Measurements from ENCODE around the gene LRP1-AS. TPM values are rescaled to one million over a fixed set of nuclear protein-coding genes. Genes with fewer than 3 reads are reported as not detected.

Gene LRP1-AS
- total RNA-seq, 2 experiments from 2014 or later = not detected

GRCh38 chr12:57170927-57171326 is 23.5 kb upstream of the LRP1-AS start:
- no peak for TF ChIP-seq CTCF (IDR thresholded peaks at IDR 0.05)
- Histone ChIP-seq H3K4me3 (ENCODE audit: low read length) (no peak overlapping the region), H3K9me3 (ENCODE audit: control insufficient read depth in 1 of 2, insufficient read depth in 1 of 2, low read length in 2 of 2) (no peaks in the 10 kb centered on the region), H3K27me3 (ENCODE audit: control insufficient read depth in 1 of 2, insufficient read depth in 2 of 2, low read length in 2 of 2) (no peaks in the 10 kb centered on the region), H3K4me1 (ENCODE audit: insufficient read depth, low read length) (no peaks in the 10 kb centered on the region), H3K27ac (ENCODE audit: low read depth in 1 of 2, low read length in 2 of 2) (no peak overlapping the region), H3K36me3 (ENCODE audit: insufficient read depth, low read length) (no peaks in the 10 kb centered on the region)
- Mint-ChIP-seq H3K9me3 (no peaks in the 10 kb centered on the region), H3K4me1 (ENCODE audit: low read depth) (no peaks in the 10 kb centered on the region), H3K27ac (no peak overlapping the region), H3K36me3 (ENCODE audit: low read depth) (no peaks in the 10 kb centered on the region), H3K27me3 (no peaks in the 10 kb centered on the region), H3K4me3 (no peak overlapping the region)
- ChIA-PET POLR2A (no interaction called here), CTCF (no interaction called here)
- DNase-seq (no peak), ATAC-seq (ENCODE audit: poor library complexity) (no peak)
- intact Hi-C loops (cut with DNase I, micrococcal nuclease) = no loop called here

- ChIA-PET CTCF (interaction anchor here (1.5 kb wide), 1 partner anchor 46 kb away, joined by 4 read pairs; no protein-coding TSS in a partner anchor), POLR2A (no interaction called here)
- H3K4me3 ChIP-seq (ENCODE audit: low read length) = no peak overlapping the region
- ATAC-seq (ENCODE audit: poor library complexity) (no peak), DNase-seq (no peak)
- no peak for TF ChIP-seq CTCF (IDR thresholded peaks at IDR 0.05)
- no peak overlapping the region for H3K27ac ChIP-seq (ENCODE audit: low read depth in 1 of 2, low read length in 2 of 2)
- intact Hi-C loops (cut with DNase I, micrococcal nuclease) = no loop called here
- Mint-ChIP-seq H3K27me3 (no peaks in the 10 kb centered on the region), H3K36me3 (ENCODE audit: low read depth) (no peaks in the 10 kb centered on the region), H3K4me1 (ENCODE audit: low read depth) (no peaks in the 10 kb centered on the region), H3K27ac (no peak overlapping the region), H3K9me3 (no peaks in the 10 kb centered on the region), H3K4me3 (no peak overlapping the region)
- H3K27me3 ChIP-seq (ENCODE audit: control insufficient read depth in 1 of 2, insufficient read depth in 2 of 2, low read length in 2 of 2) = no peaks in the 10 kb centered on the region
- H3K36me3 ChIP-seq (ENCODE audit: insufficient read depth, low read length) = no peaks in the 10 kb centered on the region
- H3K9me3 ChIP-seq (ENCODE audit: control insufficient read depth in 1 of 2, insufficient read depth in 1 of 2, low read length in 2 of 2) = no peaks in the 10 kb centered on the region
- no peaks in the 10 kb centered on the region for H3K4me1 ChIP-seq (ENCODE audit: insufficient read depth, low read length)
Measured at GRCh38 chr12:57170408-57170807, 23.0 kb upstream of the LRP1-AS start.

- Mint-ChIP-seq H3K4me3 (no peak overlapping the region), H3K4me1 (ENCODE audit: low read depth) (no peaks in the 10 kb centered on the region)
Measured at GRCh38 chr12:57169969-57170368, 22.6 kb upstream of the LRP1-AS start.

More at GRCh38 chr12:57169969-57170368, 22.6 kb upstream of the LRP1-AS start:
- no peak overlapping the region for H3K4me3 ChIP-seq (ENCODE audit: low read length)
- H3K27ac ChIP-seq (ENCODE audit: low read depth in 1 of 2, low read length in 2 of 2) = no peak overlapping the region
- intact Hi-C loops (cut with DNase I, micrococcal nuclease) = no loop called here
- POLR2A ChIA-PET = no interaction called here
- CTCF ChIA-PET = interaction anchor here (1.5 kb wide), 2 partner anchors 13 to 46 kb away, joined by 3 to 4 read pairs; no protein-coding TSS in a partner anchor
- Mint-ChIP-seq H3K27ac (no peak overlapping the region), H3K9me3 (no peaks in the 10 kb centered on the region), H3K36me3 (ENCODE audit: low read depth) (no peaks in the 10 kb centered on the region), H3K27me3 (no peaks in the 10 kb centered on the region)
- H3K4me1 ChIP-seq (ENCODE audit: insufficient read depth, low read length) = no peaks in the 10 kb centered on the region
- no peak for ATAC-seq (ENCODE audit: poor library complexity)
- no peaks in the 10 kb centered on the region for H3K9me3 ChIP-seq (ENCODE audit: control insufficient read depth in 1 of 2, insufficient read depth in 1 of 2, low read length in 2 of 2)
- TF ChIP-seq CTCF (IDR thresholded peaks at IDR 0.05) = no peak
- DNase-seq = no peak
- no peaks in the 10 kb centered on the region for H3K27me3 ChIP-seq (ENCODE audit: control insufficient read depth in 1 of 2, insufficient read depth in 2 of 2, low read length in 2 of 2)
- no peaks in the 10 kb centered on the region for H3K36me3 ChIP-seq (ENCODE audit: insufficient read depth, low read length)
